Loucy (cell line): ENCODE data around the gene CDH13.

Source experiments
- H2AFZ ChIP-seq: fragments of 200-600 bp; sonication (generic); 2 replicates; pipeline ENCODE4 v1.6.0; 2016; ENCODE audit warnings: antibody characterized with exemption, mild to moderate bottlenecking, low read length, moderate library complexity
- H3F3A ChIP-seq: fragments of 200-600 bp; 2 replicates; pipeline ENCODE4 v1.6.0; 2016; ENCODE audit warnings: antibody characterized with exemption, low read depth, mild to moderate bottlenecking
- H3K27me3 ChIP-seq: fragments of 200-600 bp; sonication (generic); 2 replicates; pipeline ENCODE4 v1.6.1; 2014; ENCODE audit warnings: low read length, mild to moderate bottlenecking; ENCODE audit not compliant: insufficient read depth, poor library complexity, severe bottlenecking
- H3K36me3 ChIP-seq: fragments of 200-600 bp; sonication (generic); 2 replicates; pipeline ENCODE4 v1.6.1; 2016; ENCODE audit warnings: low read length; ENCODE audit not compliant: insufficient read depth
- H3K4me1 ChIP-seq: fragments of 200-600 bp; sonication (generic); 2 replicates; pipeline ENCODE4 v1.5.1; 2014; ENCODE audit warnings: low read length, mild to moderate bottlenecking; ENCODE audit not compliant: insufficient read depth, poor library complexity, severe bottlenecking
- H3K4me2 ChIP-seq: fragments of 200-600 bp; sonication (generic); 2 replicates; pipeline ENCODE4 v1.6.0; 2014; ENCODE audit warnings: antibody characterized with exemption, low read length, low read depth, mild to moderate bottlenecking; ENCODE audit not compliant: poor library complexity, severe bottlenecking
- H3K4me3 ChIP-seq: fragments of 200-600 bp; sonication (generic); 2 replicates; pipeline ENCODE4 v1.5.1; 2014; ENCODE audit warnings: low read length, mild to moderate bottlenecking, mixed read lengths; ENCODE audit not compliant: poor library complexity, severe bottlenecking
- H3K79me2 ChIP-seq: fragments of 200-600 bp; sonication (generic); 2 replicates; pipeline ENCODE4 v1.6.1; 2014; ENCODE audit warnings: low read length; ENCODE audit not compliant: insufficient read depth
- H3K9ac ChIP-seq: fragments of 200-600 bp; sonication (generic); 2 replicates; pipeline ENCODE4 v1.6.0; 2014; ENCODE audit warnings: mild to moderate bottlenecking, low read depth, low read length, moderate library complexity; ENCODE audit not compliant: poor library complexity, severe bottlenecking
- H3K9me2 ChIP-seq: fragments of 200-600 bp; sonication (generic); replicated peaks from 2 replicates; pipeline ENCODE4 v1.6.1; 2016; ENCODE audit warnings: low read depth, low read length, mixed read lengths
- H3K9me3 ChIP-seq: fragments of 200-600 bp; sonication (generic); 2 replicates; pipeline ENCODE4 v1.6.1; 2014; ENCODE audit warnings: mild to moderate bottlenecking, antibody characterized with exemption, low read length, low read depth; ENCODE audit not compliant: insufficient read depth
- H4K20me1 ChIP-seq: fragments of 200-600 bp; sonication (generic); 2 replicates; pipeline ENCODE4 v1.6.0; 2014; ENCODE audit warnings: antibody characterized with exemption, low read length, mild to moderate bottlenecking; ENCODE audit not compliant: insufficient read depth, poor library complexity, severe bottlenecking
- CTCF ChIP-seq: fragments of 200-600 bp; sonication (generic); conservative IDR thresholded peaks from 2 replicates; pipeline ENCODE4 v1.5.1; 2014; ENCODE audit warnings: mild to moderate bottlenecking, antibody characterized with exemption, low read length
- EZH2phosphoT487 ChIP-seq: fragments of 200-600 bp; IDR thresholded peaks from 2 replicates; pipeline ENCODE4 v1.6.1; 2018; ENCODE audit warnings: antibody characterized with exemption, mild to moderate bottlenecking, moderate library complexity, borderline replicate concordance

CDH13 gene

GRCh38 chr16:83171396-83171795 is 544.6 kb downstream of the CDH13 start:
- H3K9me2 ChIP-seq = no peaks in the 10 kb centered on the region
- H3K36me3 ChIP-seq = no peaks in the 10 kb centered on the region
- no peaks in the 10 kb centered on the region for H3K4me1 ChIP-seq
- no peaks in the 10 kb centered on the region for H3K79me2 ChIP-seq
- H3K4me2 ChIP-seq = no peak overlapping the region
- no peaks in the 10 kb centered on the region for H3F3A ChIP-seq
- no peaks in the 10 kb centered on the region for H4K20me1 ChIP-seq
- H2AFZ ChIP-seq = no peak overlapping the region
- H3K27me3 ChIP-seq = no peaks in the 10 kb centered on the region
- H3K4me3 ChIP-seq = no peak overlapping the region
- no peak overlapping the region for H3K9ac ChIP-seq
- TF ChIP-seq CTCF (no peak), EZH2phosphoT487 (no peak)
- H3K9me3 ChIP-seq = no peaks in the 10 kb centered on the region

DNA sequence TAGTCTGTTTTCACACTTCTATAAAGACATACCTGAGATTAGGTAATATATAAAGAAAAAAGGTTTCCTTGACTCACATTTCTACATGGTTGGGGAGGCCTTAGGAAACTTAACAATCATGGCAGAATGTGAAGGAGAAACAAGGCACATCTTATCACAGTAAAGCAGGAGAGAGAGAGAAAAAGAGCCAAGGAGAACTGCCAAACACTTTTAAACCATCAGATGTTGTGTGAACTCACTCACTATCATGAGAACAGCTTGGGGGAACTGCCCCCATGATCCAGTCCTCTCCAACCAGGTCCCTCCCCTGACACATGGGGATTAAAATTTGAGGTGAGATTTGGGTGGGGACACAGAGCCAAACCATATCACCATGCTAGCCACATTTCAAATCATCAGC is 547.9 kb downstream of the CDH13 start:
- no peaks in the 10 kb centered on the region for H3K79me2 ChIP-seq
- no peaks in the 10 kb centered on the region for H3F3A ChIP-seq
- no peak for TF ChIP-seq EZH2phosphoT487
- no peak for TF ChIP-seq CTCF
- no peak overlapping the region for H3K4me2 ChIP-seq
- no peaks in the 10 kb centered on the region for H3K9me2 ChIP-seq
- H3K27me3 ChIP-seq = no peaks in the 10 kb centered on the region
- no peak overlapping the region for H3K4me3 ChIP-seq
- H3K9me3 ChIP-seq = no peaks in the 10 kb centered on the region
- H3K4me1 ChIP-seq = no peaks in the 10 kb centered on the region
- H3K9ac ChIP-seq = no peak overlapping the region
- H2AFZ ChIP-seq = no peak overlapping the region
- H4K20me1 ChIP-seq = no peaks in the 10 kb centered on the region
- no peaks in the 10 kb centered on the region for H3K36me3 ChIP-seq

DNA sequence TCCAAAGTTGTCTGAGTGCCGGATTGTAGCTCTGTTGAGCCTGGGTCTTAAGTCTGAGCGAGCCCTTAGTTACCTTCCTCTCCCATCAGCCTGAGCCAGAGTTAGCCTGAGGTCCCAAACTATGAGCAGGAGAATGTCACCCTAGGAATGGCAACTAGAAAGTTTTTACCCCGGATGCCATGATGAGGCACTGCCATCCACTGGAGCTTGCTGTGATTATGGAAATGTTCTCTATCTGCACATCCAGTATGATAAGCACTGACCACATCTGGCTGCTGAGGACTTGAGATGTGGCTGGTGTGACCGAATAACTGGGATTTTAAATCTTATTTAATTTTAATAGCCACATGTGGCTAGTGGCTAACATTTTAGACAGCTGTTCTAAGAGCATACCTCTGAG is 550.0 kb downstream of the CDH13 start:
- no peaks in the 10 kb centered on the region for H3K79me2 ChIP-seq
- H3K9me3 ChIP-seq = no peaks in the 10 kb centered on the region
- no peak overlapping the region for H3K4me2 ChIP-seq
- H3K36me3 ChIP-seq = no peaks in the 10 kb centered on the region
- H4K20me1 ChIP-seq = no peaks in the 10 kb centered on the region
- no peak overlapping the region for H3K9ac ChIP-seq
- no peaks in the 10 kb centered on the region for H3K27me3 ChIP-seq
- TF ChIP-seq CTCF (no peak), EZH2phosphoT487 (no peak)
- no peaks in the 10 kb centered on the region for H3K4me1 ChIP-seq
- H3F3A ChIP-seq = no peaks in the 10 kb centered on the region
- no peaks in the 10 kb centered on the region for H3K9me2 ChIP-seq
- H3K4me3 ChIP-seq = no peak overlapping the region
- no peak overlapping the region for H2AFZ ChIP-seq
